ENCODE results near the gene BMF.

BMF gene

GRCh38 chr15:40047415-40048210 is 61.1 kb downstream of the BMF start:
- Mint-ChIP-seq H3K4me3 (peak overlapping the region; percentile 60), H3K4me1 (ENCODE audit: low read depth) (peaks cover 83% of the 10 kb centered on the region), H3K27ac (peak overlapping the region; percentile 94)

GRCh38 chr15:40046721-40047414 is 61.8 kb downstream of the BMF start:
- peak overlapping the region; percentile 43 for H3K4me3 Mint-ChIP-seq
- H3K9me3 Mint-ChIP-seq = no peaks in the 10 kb centered on the region
- peak overlapping the region; percentile 94 for H3K27ac Mint-ChIP-seq
- H3K4me1 Mint-ChIP-seq (ENCODE audit: low read depth) = peaks cover 76% of the 10 kb centered on the region
- peaks cover 4% of the 10 kb centered on the region for H3K36me3 Mint-ChIP-seq (ENCODE audit: low read depth)
- no peaks in the 10 kb centered on the region for H3K27me3 Mint-ChIP-seq

More at GRCh38 chr15:40047415-40048210, 61.1 kb downstream of the BMF start:
- H3K9me3 Mint-ChIP-seq = no peaks in the 10 kb centered on the region
- H3K36me3 Mint-ChIP-seq (ENCODE audit: low read depth) = peaks cover 4% of the 10 kb centered on the region
- H3K27me3 Mint-ChIP-seq = no peaks in the 10 kb centered on the region

- Mint-ChIP-seq H3K36me3 (ENCODE audit: low read depth) (peaks cover 4% of the 10 kb centered on the region), H3K4me3 (no peak overlapping the region), H3K9me3 (no peaks in the 10 kb centered on the region), H3K4me1 (ENCODE audit: low read depth) (peaks cover 75% of the 10 kb centered on the region), H3K27me3 (no peaks in the 10 kb centered on the region), H3K27ac (peak overlapping the region; percentile 69)
Measured at GRCh38 chr15:40045572-40046217, 63.0 kb downstream of the BMF start.

- Mint-ChIP-seq H3K27me3 (no peaks in the 10 kb centered on the region), H3K9me3 (no peaks in the 10 kb centered on the region), H3K27ac (peak overlapping the region; percentile 69), H3K4me3 (peak overlapping the region; percentile 67), H3K36me3 (ENCODE audit: low read depth) (peaks cover 7% of the 10 kb centered on the region), H3K4me1 (ENCODE audit: low read depth) (peaks cover 78% of the 10 kb centered on the region)
Measured at GRCh38 chr15:40044717-40045571, 63.7 kb downstream of the BMF start.

- H3K27ac Mint-ChIP-seq = peak overlapping the region; percentile 69
- H3K36me3 Mint-ChIP-seq (ENCODE audit: low read depth) = peaks cover 10% of the 10 kb centered on the region
- H3K27me3 Mint-ChIP-seq = no peaks in the 10 kb centered on the region
- H3K4me3 Mint-ChIP-seq = peak overlapping the region; percentile 67
- peaks cover 75% of the 10 kb centered on the region for H3K4me1 Mint-ChIP-seq (ENCODE audit: low read depth)
- H3K9me3 Mint-ChIP-seq = no peaks in the 10 kb centered on the region
Measured at GRCh38 chr15:40043927-40044716, 64.6 kb downstream of the BMF start.

GRCh38 chr15:40042791-40043320 is 65.8 kb downstream of the BMF start:
- H3K36me3 Mint-ChIP-seq (ENCODE audit: low read depth) = peaks cover 18% of the 10 kb centered on the region
- no peaks in the 10 kb centered on the region for H3K9me3 Mint-ChIP-seq
- no peaks in the 10 kb centered on the region for H3K27me3 Mint-ChIP-seq
- H3K27ac Mint-ChIP-seq = no peak overlapping the region
- H3K4me1 Mint-ChIP-seq (ENCODE audit: low read depth) = peaks cover 69% of the 10 kb centered on the region
- H3K4me3 Mint-ChIP-seq = no peak overlapping the region

GRCh38 chr15:40040770-40041169 is 67.9 kb downstream of the BMF start:
- H3K4me1 Mint-ChIP-seq (ENCODE audit: low read depth) = peaks cover 68% of the 10 kb centered on the region
- no peaks in the 10 kb centered on the region for H3K9me3 Mint-ChIP-seq
- peak overlapping the region; percentile 97 for H3K27ac Mint-ChIP-seq
- H3K27me3 Mint-ChIP-seq = no peaks in the 10 kb centered on the region
- H3K4me3 Mint-ChIP-seq = peak overlapping the region; percentile 99
- H3K36me3 Mint-ChIP-seq (ENCODE audit: low read depth) = peaks cover 39% of the 10 kb centered on the region

GRCh38 chr15:40040293-40040635 is 68.4 kb downstream of the BMF start:
- peaks cover 66% of the 10 kb centered on the region for H3K4me1 Mint-ChIP-seq (ENCODE audit: low read depth)
- no peaks in the 10 kb centered on the region for H3K9me3 Mint-ChIP-seq
- peaks cover 43% of the 10 kb centered on the region for H3K36me3 Mint-ChIP-seq (ENCODE audit: low read depth)
- H3K27me3 Mint-ChIP-seq = no peaks in the 10 kb centered on the region
- H3K4me3 Mint-ChIP-seq = peak overlapping the region; percentile 99
- peak overlapping the region; percentile 97 for H3K27ac Mint-ChIP-seq

- Mint-ChIP-seq H3K27ac (peak within 1 kb of the TSS; percentile 97), H3K4me1 (ENCODE audit: low read depth) (peaks cover 56% of the 10 kb centered on the region), H3K9me3 (no peaks in the 10 kb centered on the region), H3K4me3 (peak within 1 kb of the TSS; percentile 99), H3K27me3 (no peaks in the 10 kb centered on the region), H3K36me3 (ENCODE audit: low read depth) (peaks cover 54% of the 10 kb centered on the region)
Measured at GRCh38 chr15:40038638-40039543, 69.8 kb downstream of the BMF start, which contains the start of gene SRP14. SRP14 (minus strand) TSS chr15:40039181; CDS start chr15:40039116, 65 bp downstream.

GRCh38 chr15:40038275-40038637 is 70.4 kb downstream of the BMF start:
- no peaks in the 10 kb centered on the region for H3K27me3 Mint-ChIP-seq
- peaks cover 55% of the 10 kb centered on the region for H3K4me1 Mint-ChIP-seq (ENCODE audit: low read depth)
- H3K4me3 Mint-ChIP-seq = peak overlapping the region; percentile 99
- H3K9me3 Mint-ChIP-seq = no peaks in the 10 kb centered on the region
- peaks cover 54% of the 10 kb centered on the region for H3K36me3 Mint-ChIP-seq (ENCODE audit: low read depth)
- peak overlapping the region; percentile 97 for H3K27ac Mint-ChIP-seq
